Neural progenitor cell (in vitro differentiated cells): ENCODE measurements around the gene TOP2A.

Experiments
- EZH2phosphoT487 ChIP-seq: fragments of 200-600 bp; sonication (generic); IDR thresholded peaks from 2 replicates; pipeline ENCODE4 v1.6.1; 2017; ENCODE audit warnings: antibody characterized with exemption
- TF ChIP-seq, protein P1 (sequence below): fragments of 200-600 bp; sonication (generic); IDR thresholded peaks from 2 replicates; pipeline ENCODE4 v1.5.1; 2017; ENCODE audit warnings: antibody characterized with exemption, mild to moderate bottlenecking

DNA sequence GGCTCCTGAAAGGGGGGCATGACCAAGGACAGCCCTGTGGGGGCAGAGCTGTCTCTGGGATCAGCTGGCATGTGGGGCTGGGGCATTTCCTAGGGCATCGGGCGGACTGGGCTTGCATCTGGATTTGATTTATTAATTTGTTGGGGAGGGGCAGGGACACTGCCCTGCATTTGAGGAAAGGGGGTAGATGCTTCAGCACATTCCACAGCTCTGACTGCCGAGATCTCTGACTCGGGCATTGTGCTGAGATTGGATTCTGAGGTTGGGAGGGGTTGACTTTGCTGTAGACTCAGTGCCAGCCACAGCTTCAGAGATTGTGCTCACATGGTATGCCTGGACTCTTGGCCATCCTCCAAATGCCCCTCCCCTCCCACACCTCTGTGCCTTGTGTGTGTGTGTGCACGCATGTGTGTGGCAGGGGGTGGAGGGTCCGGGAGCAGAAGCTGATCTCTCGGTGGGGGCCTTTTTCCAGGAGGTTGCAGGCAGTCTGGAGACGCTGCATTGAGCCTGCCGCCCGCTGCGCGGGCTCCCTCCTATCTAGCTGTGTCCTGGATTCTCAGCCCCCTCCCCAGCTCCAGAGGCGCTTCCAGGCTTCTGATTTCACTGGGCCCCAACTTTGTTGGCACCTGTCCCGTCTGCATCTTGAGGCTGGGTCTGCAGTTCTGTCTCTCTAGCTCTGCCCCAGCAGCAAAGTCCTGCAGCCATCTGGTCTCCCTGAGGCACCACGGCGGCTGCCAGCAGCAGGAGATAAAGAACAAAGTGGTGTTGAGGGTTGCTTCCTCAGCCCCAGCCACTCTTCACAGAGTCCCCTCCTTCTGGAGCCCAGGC lies 40.5 kb upstream of the TOP2A start:
- TF ChIP-seq, protein P1, sequence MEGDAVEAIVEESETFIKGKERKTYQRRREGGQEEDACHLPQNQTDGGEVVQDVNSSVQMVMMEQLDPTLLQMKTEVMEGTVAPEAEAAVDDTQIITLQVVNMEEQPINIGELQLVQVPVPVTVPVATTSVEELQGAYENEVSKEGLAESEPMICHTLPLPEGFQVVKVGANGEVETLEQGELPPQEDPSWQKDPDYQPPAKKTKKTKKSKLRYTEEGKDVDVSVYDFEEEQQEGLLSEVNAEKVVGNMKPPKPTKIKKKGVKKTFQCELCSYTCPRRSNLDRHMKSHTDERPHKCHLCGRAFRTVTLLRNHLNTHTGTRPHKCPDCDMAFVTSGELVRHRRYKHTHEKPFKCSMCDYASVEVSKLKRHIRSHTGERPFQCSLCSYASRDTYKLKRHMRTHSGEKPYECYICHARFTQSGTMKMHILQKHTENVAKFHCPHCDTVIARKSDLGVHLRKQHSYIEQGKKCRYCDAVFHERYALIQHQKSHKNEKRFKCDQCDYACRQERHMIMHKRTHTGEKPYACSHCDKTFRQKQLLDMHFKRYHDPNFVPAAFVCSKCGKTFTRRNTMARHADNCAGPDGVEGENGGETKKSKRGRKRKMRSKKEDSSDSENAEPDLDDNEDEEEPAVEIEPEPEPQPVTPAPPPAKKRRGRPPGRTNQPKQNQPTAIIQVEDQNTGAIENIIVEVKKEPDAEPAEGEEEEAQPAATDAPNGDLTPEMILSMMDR: no peak
- no peak for TF ChIP-seq EZH2phosphoT487
